Right ventricle myocardium inferior (tissue), 1 donor: ENCODE results near the gene ADI1. TPM values are rescaled to one million over a fixed set of nuclear protein-coding genes. Genes with fewer than 3 reads are reported as not detected.

Source experiments
- ATAC-seq: fragments of 200-7000 bp; cut with Tn5 transposase; one replicate; pipeline ENCODE4 v1.9.1; 2020; ENCODE audit warnings: mild to moderate bottlenecking, moderate library complexity
- DNase-seq: peaks from one replicate; pipeline ENCODE4 v3.0.0; 2021; ENCODE audit errors: missing footprints
- intact Hi-C: fragments of 100-400 bp; cut with DNase I; formaldehyde crosslinking; loops from one replicate; pipeline ENCODE4 v1.11.0; 2022
- total RNA-seq: library from RNA; stranded (reverse); fragmentation: NEBNext Ultra II Directional; extraction: Animal tissue kit (Norgen Biotek cat#: 25700); gene quantifications from one replicate; pipeline ENCODE4 v1.2.1, GENCODE V29; 2021
- donor health status: DM: no; HTN: yes; CAD: no; lungs with severe emphysema.

The ADI1 gene
- total RNA-seq, 1 donor from 2014 or later: 160 TPM

- intact Hi-C loops: no loop called here
- ATAC-seq: no peak
- peak; percentile 44 for DNase-seq
Observed at GRCh38 chr2:3486047-3487027, 33.0 kb downstream of the ADI1 start.

GRCh38 chr2:3485166-3485565, 34.2 kb downstream of the ADI1 start:
- ATAC-seq: no peak
- intact Hi-C loops: no loop called here
- DNase-seq: peak; percentile 33

GRCh38 chr2:3483986-3484960, 35.1 kb downstream of the ADI1 start:
- ATAC-seq (no peak), DNase-seq (peak; percentile 51)
- intact Hi-C loops: no loop called here

GRCh38 chr2:3483227-3483985, 35.9 kb downstream of the ADI1 start:
- intact Hi-C loops: no loop called here
- peak; percentile 73 for DNase-seq
- ATAC-seq: peak; percentile 93

- ATAC-seq: no peak
- peak; percentile 59 for DNase-seq
- intact Hi-C loops: no loop called here
Observed at GRCh38 chr2:3482363-3482821, 36.9 kb downstream of the ADI1 start.

- DNase-seq (peak; percentile 48), ATAC-seq (no peak)
- intact Hi-C loops: no loop called here
Observed at GRCh38 chr2:3481736-3482362, 37.5 kb downstream of the ADI1 start.

DNA sequence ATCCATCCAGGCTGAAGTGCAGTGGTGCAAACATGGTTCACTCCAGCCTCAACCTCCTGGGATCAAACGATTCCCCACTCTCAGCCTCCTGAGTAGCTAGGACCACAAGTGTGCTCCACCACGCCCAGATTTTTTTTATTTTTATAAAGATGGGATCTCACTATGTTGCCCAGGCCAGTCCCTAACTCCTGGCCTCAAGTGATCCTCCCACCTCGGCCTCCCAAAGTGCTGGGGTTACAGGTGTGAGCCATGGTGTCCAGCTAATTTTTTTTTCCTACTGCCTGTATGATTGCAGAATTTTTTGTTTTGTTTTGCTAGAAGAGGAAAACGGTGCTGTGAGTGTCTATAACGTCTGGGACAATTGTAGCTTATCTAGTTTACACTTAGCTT, 38.3 kb downstream of the ADI1 start:
- ATAC-seq: no peak
- intact Hi-C loops: no loop called here
- no peak for DNase-seq

DNA sequence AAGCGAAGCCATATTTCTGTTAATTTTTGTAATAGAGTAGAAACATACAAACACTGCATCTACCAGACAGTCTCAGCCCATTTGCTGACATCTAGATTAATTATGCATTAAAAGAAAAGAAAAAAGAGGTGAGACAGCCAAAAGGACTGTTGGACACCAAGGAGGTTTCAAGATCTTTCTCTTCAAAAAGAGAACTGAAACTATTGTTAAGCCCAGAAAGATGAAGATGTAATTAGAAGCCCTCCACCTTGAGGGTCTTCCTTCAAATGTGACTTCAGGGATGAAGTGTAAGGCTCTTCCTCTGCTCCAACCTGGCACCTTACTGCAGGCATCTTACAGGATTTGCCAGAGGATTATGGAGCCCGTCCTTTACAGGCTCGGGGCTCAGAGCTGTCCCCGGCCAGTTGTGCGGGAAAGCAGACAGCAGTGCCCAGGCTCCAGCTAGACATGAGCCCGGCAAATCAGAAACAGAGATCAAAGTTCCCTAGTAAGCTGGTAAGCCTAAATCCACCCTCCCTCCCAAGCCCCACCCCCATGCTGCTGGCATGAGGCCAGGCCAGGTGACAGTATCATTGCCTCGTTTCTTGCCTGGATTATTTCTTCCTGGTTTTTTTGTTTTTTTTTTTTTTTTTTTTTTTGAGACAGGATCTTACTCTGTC, 38.9 kb downstream of the ADI1 start:
- DNase-seq (peak; percentile 22), ATAC-seq (no peak)
- intact Hi-C loops: no loop called here

GRCh38 chr2:3479430-3480320, 39.7 kb downstream of the ADI1 start:
- peak; percentile 54 for DNase-seq
- ATAC-seq: no peak
- intact Hi-C loops: no loop called here

DNA sequence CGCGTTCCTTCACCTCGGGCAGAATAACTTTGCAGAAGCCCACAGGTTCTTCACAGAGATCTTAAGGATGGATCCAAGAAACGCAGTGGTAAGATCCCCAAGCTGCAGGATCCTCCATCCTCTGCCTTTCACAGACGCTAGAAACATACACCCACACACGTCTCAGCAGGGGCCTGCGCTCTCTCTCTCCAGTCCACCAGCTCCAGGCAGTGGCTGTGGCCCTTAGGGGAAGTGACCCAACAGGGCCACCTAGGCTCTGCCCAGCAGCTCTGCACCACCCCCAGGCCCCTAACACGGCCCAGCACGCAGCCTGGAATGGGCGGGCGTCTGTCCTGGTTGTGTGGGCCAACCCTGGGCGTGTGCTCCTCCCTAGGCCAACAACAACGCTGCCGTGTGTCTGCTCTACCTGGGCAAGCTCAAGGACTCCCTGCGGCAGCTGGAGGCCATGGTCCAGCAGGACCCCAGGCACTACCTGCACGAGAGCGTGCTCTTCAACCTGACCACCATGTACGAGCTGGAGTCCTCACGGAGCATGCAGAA, 40.4 kb downstream of the ADI1 start:
- intact Hi-C loops: no loop called here
- no peak for ATAC-seq
- DNase-seq: peak; percentile 53

DNA sequence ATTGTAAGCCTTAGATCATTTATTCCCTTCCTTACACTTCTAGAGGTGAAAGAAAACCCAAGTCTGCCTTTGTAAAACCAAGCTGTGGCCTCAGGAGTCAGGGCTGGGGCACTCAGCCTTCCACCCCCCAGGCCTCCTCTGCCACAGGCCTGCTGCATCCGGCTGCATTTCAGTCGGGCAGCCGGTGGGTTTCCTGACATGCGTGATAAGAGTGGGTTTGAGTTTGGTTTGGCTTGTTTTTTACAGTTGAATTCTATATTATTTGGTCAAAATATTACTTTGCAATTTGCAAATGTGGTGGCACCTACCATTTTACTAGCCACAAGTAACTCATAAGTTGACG, 42.4 kb downstream of the ADI1 start:
- intact Hi-C loops: no loop called here
- ATAC-seq (no peak), DNase-seq (peak; percentile 37)

DNA sequence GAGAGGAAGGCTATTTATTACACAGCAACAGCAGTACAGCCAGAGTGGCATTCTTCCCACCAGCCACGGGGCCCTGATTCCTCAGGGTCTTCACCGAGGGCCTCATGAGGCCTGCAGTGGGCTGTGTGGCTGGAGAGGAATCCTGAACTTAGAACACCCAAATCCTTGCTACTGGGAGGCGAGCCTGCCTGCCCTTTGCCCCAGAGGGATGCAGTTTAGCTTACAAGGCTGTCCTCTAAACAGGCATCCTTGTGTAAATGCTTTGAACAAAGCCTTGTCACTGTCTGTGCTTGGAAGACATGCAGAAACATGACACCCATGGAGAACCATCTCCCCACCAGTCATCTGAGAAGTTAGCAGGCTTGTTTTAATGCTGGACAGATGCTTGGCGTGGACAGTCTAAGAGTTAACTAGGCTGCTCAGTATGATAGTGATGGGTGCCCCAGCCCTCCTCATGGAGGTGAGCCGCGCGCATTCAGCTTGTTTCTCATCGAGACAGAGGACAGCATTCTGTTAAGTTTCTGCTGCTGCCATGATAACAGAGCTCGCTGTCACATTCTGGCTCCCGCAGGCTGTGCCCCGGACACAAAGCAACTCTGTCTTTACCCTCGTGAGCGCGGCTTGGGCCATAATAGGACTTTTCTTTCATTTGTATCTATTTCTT, 42.9 kb downstream of the ADI1 start:
- DNase-seq: peak; percentile 63
- no peak for ATAC-seq
- intact Hi-C loops: no loop called here

GRCh38 chr2:3475771-3476170, 43.6 kb downstream of the ADI1 start:
- ATAC-seq (no peak), DNase-seq (peak; percentile 44)
- intact Hi-C loops: no loop called here

DNA sequence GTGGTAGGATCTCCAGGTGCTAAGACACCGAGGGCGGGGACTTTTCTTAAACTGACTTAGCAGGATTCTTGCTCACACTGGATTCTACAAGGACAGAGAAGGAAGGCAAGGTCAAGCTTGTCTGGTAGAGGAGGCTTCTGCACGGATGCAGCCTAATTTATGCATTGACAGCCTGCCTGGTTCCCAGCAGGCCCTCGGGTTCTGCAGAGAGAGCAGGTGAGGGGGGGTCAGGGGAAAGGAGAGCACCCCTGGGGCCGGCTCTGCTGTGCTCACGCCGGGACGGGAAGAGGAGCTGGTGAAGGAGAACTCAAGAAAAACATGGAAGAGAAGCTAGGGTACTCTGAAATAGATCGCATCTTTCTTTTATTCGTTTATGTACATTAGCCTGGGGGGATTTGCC, 46.4 kb downstream of the ADI1 start:
- ATAC-seq: no peak
- intact Hi-C loops: no loop called here
- DNase-seq: peak; percentile 60

GRCh38 chr2:3472296-3472695, 47.0 kb downstream of the ADI1 start:
- no peak for ATAC-seq
- intact Hi-C loops: no loop called here
- no peak for DNase-seq
